Activated naive CD4-positive, alpha-beta T cell treated with anti-CD3 and anti-CD28 coated beads, Interleukin-2, amount 50 U/mL, for 72 hours (primary cell): ENCODE measurements around the gene NFYC. TPM values are rescaled to one million over a fixed set of nuclear protein-coding genes. Genes with fewer than 3 reads are reported as not detected.

Experiments used
- ATAC-seq, 2 donors: fragments of 150-1000 bp; cut with Tn5 transposase; 2 replicates each; pipeline ENCODE4 v1.10.0; 2021; ENCODE audit warnings: mild to moderate bottlenecking in 2 of 2, moderate library complexity in 2 of 2
- DNase-seq, 2 donors: peaks; one replicate each; pipeline ENCODE4 v3.0.0; 2021 to 2022; ENCODE audit warnings: low spot score in 2 of 2
- H3K27ac Mint-ChIP-seq, 2 donors: one replicate each; pipeline ENCODE4 v1.8.0; 2022; ENCODE audit warnings: mild to moderate bottlenecking in 2 of 2, mixed read lengths in 2 of 2
- H3K36me3 Mint-ChIP-seq, 2 donors: one replicate each; pipeline ENCODE4 v1.8.0; 2022; ENCODE audit warnings: mixed read lengths in 2 of 2
- H3K9me3 Mint-ChIP-seq, 2 donors: one replicate each; pipeline ENCODE4 v1.8.0; 2022; ENCODE audit warnings: mixed read lengths in 2 of 2
- total RNA-seq, 2 donors: library from RNA; stranded (reverse); gene quantifications; one replicate each; pipeline ENCODE4 v1.2.3, GENCODE V29; 2022

NFYC gene
- total RNA-seq, 2 donors from 2014 or later, result 58.9 to 62.5 TPM

- H3K27ac Mint-ChIP-seq, result peak overlapping the region in 1 of 2 donors; percentile 31
- DNase-seq (peak in 1 of 2 donors; percentile 31), ATAC-seq (peak; percentile 59 to 73)
- H3K9me3 Mint-ChIP-seq, result no peaks in the 10 kb centered on the region
- no peaks in the 10 kb centered on the region for H3K36me3 Mint-ChIP-seq
Observed at GRCh38 chr1:40662864-40663263, 28.6 kb upstream of the NFYC start.

DNA sequence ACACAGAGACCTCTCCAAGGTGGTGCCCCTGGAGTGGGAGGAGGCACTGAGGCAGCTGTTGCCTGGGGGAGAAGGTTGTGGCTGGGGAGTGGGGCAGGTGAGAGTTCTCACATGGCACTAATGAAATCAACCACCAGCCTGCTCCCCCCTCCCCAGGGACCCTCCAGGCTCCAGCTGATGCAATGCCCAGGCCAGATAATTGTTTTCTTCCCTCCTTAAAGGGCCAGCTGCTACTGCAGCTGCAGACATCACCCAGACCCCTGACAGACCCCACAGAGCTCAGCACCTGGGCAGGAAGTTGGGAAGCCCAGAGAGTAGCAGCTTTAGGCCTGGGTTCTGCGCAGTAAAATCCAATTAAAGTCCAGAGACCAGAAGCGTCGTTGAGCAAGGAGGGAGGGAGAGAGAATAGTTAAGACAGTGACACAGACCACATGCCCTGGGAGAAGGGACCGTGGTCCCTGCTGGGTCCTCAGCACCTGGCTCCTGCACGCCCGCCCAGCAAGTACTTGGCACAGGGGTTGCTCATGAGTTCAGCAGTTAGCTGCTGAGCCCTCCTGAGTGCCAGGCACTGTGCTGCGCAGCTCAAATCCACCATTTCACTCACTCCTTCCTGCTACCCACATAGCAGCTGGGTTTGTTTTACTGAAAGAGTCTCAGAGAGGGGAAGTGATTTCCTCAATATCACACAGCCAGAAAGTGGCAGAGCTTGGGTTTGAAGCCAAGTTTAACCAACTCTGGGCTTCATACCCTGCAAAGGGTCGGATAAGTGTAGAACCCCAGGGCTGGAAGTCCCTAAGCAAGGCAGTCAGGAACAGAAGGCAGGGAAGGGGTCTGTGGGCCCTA is 28.0 kb upstream of the NFYC start:
- no peak for ATAC-seq
- no peaks in the 10 kb centered on the region for H3K36me3 Mint-ChIP-seq
- H3K9me3 Mint-ChIP-seq, result no peaks in the 10 kb centered on the region
- H3K27ac Mint-ChIP-seq, result peak overlapping the region in 1 of 2 donors; percentile 31
- no peak for DNase-seq

DNA sequence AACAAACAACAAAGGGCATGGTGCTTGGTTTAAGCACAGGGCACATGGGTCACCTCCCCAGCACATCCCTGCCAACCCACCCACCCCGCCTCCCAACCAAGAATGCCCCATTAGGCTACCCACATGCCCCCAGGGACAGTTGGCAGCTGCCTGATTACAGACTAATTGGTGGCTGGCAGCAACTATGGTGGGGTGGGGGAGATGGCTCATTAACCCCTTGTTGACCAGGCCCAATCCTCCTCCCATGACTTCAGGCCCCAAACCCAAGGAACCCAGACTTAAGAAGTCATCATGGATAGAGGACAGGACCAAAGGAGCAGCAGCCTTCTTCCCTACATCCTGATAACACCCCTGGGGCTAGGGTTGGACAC is 27.4 kb upstream of the NFYC start:
- Mint-ChIP-seq H3K36me3 (no peaks in the 10 kb centered on the region), H3K27ac (no peak overlapping the region), H3K9me3 (no peaks in the 10 kb centered on the region)
- DNase-seq (no peak), ATAC-seq (no peak)

GRCh38 chr1:40664791-40665190 is 26.7 kb upstream of the NFYC start:
- no peak for ATAC-seq
- H3K36me3 Mint-ChIP-seq, result no peaks in the 10 kb centered on the region
- H3K27ac Mint-ChIP-seq, result peak overlapping the region in 1 of 2 donors; percentile 55
- DNase-seq, result no peak
- H3K9me3 Mint-ChIP-seq, result no peaks in the 10 kb centered on the region

GRCh38 chr1:40665335-40666171 is 26.0 kb upstream of the NFYC start, which contains the start of gene RIMS3:
TSS of gene RIMS3 (minus strand) at chr1:40665682. CDS start at chr1:40641925, 23,757 bp downstream.
- ATAC-seq, result peak; percentile 74 to 82
- peak within 1 kb of the TSS; percentile 69 to 83 for H3K27ac Mint-ChIP-seq
- no peaks in the 10 kb centered on the region for H3K36me3 Mint-ChIP-seq
- DNase-seq, result peak; percentile 83 to 94
- H3K9me3 Mint-ChIP-seq, result no peaks in the 10 kb centered on the region

GRCh38 chr1:40668769-40669525 is 22.6 kb upstream of the NFYC start:
- Mint-ChIP-seq H3K27ac (peak overlapping the region in 1 of 2 donors; percentile 73), H3K36me3 (no peaks in the 10 kb centered on the region), H3K9me3 (no peaks in the 10 kb centered on the region)
- DNase-seq (peak; percentile 84 to 86), ATAC-seq (peak; percentile 54 to 78)

DNA sequence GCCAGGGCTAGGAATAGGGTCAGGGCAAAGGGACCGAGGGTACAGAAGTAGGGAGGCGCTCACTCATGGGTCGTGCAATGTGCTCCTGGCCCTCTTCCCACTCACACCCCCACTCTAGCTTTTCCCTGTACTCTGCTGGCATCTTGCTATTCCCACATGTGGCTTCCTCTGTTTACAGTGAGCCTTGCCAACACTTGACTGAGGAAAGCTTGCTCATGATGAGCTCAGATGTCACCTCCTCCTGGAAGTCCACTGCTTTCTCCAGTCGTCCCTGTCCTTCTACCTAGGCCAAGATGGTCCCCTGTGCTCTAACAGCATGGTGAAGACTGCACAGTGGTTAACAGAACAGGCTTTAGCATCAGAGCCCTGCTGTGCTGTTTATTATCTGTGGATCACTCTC is 18.1 kb upstream of the NFYC start:
- Mint-ChIP-seq H3K36me3 (no peaks in the 10 kb centered on the region), H3K9me3 (no peaks in the 10 kb centered on the region), H3K27ac (no peak overlapping the region)
- no peak for DNase-seq
- ATAC-seq, result no peak

DNA sequence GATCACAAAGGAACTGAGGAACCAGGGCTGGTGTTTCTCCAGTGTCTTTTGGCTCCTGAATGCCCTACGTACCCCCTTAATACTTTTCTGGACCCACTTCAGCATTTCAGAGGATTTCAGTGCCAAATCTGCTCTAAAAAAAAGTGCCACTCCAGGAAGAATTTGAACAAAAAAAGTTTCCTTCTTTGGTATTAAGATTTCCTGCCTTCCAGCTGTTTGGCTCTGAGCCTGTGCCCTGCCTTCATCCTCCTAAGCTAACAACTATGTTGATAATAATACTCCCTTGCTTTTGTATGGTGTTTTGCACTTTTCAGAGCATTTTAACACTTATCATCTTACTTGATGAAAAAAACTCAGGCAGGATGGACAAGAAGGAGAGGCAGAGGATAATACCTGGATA is 15.0 kb upstream of the NFYC start:
- H3K36me3 Mint-ChIP-seq, result no peaks in the 10 kb centered on the region
- H3K27ac Mint-ChIP-seq, result no peak overlapping the region
- no peaks in the 10 kb centered on the region for H3K9me3 Mint-ChIP-seq
- ATAC-seq (no peak), DNase-seq (no peak)

GRCh38 chr1:40679165-40679953 is 12.1 kb upstream of the NFYC start:
- ATAC-seq (no peak), DNase-seq (no peak)
- no peaks in the 10 kb centered on the region for H3K9me3 Mint-ChIP-seq
- H3K36me3 Mint-ChIP-seq, result no peaks in the 10 kb centered on the region
- H3K27ac Mint-ChIP-seq, result no peak overlapping the region

GRCh38 chr1:40684669-40685068 is 6.8 kb upstream of the NFYC start:
- Mint-ChIP-seq H3K36me3 (peaks cover 0 to 14% of the 10 kb centered on the region in 2 donors), H3K9me3 (peaks cover 0 to 4% of the 10 kb centered on the region in 2 donors), H3K27ac (no peak overlapping the region)
- ATAC-seq (no peak), DNase-seq (no peak)

GRCh38 chr1:40687059-40687458 is 4.4 kb upstream of the NFYC start:
- H3K9me3 Mint-ChIP-seq, result peaks cover 0 to 4% of the 10 kb centered on the region in 2 donors
- DNase-seq, result no peak
- H3K27ac Mint-ChIP-seq, result no peak overlapping the region
- peaks cover under 1 to 22% of the 10 kb centered on the region in 2 donors for H3K36me3 Mint-ChIP-seq
- no peak for ATAC-seq

DNA sequence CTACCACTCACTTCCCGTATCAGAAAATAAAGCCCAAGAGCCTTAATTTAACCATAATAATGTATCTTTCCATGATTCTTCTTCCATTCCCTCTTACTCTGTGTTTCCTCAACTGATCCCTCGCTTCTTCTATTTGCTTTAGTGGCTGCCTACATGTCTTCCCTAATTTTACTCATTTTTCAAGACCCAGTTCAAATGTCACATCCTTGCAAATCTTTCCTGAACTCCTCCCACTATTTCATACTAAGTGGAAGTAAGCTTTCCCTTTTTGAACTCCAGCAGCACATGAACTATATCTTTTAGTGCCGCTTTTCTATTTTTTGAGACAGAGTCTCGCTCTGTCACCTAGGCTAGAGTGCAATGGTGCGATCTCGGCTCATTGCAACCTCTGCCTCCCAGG is 3.8 kb upstream of the NFYC start:
- H3K36me3 Mint-ChIP-seq, result peaks cover 7 to 28% of the 10 kb centered on the region in 2 donors
- peak overlapping the region in 1 of 2 donors; percentile 38 for H3K27ac Mint-ChIP-seq
- H3K9me3 Mint-ChIP-seq, result peaks cover 0 to 4% of the 10 kb centered on the region in 2 donors
- ATAC-seq (no peak), DNase-seq (no peak)

DNA sequence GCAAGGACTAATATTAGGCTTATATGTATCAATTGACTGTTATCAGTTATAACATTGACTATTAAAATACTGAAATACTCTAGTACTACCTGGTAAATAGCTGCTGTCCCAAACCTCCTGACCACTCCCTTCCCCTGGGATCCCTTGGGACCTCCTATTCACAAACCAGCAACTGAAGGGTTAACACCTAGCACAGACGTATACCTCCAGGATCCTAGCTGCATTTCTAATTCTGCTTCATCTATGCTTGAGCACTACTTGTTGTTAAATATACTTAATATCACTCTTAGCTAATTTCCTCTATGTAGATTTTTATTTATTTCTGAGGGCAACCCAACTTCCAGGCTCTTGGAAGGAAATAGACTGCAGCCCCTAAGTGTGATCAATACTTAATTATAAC is 1.8 kb upstream of the NFYC start:
- H3K27ac Mint-ChIP-seq, result no peak overlapping the region
- DNase-seq (no peak), ATAC-seq (no peak)
- H3K36me3 Mint-ChIP-seq, result peaks cover 16 to 29% of the 10 kb centered on the region in 2 donors
- peaks cover 0 to 4% of the 10 kb centered on the region in 2 donors for H3K9me3 Mint-ChIP-seq

- Mint-ChIP-seq H3K36me3 (peaks cover 16 to 29% of the 10 kb centered on the region in 2 donors), H3K27ac (peak overlapping the region; percentile 98), H3K9me3 (peaks cover 0 to 4% of the 10 kb centered on the region in 2 donors)
- DNase-seq (no peak), ATAC-seq (no peak)
Observed at GRCh38 chr1:40690771-40691537, 550 bp upstream of the NFYC start.

GRCh38 chr1:40692429-40692895 is 958 bp downstream of the NFYC start:
- no peaks in the 10 kb centered on the region for H3K9me3 Mint-ChIP-seq
- ATAC-seq (peak in 1 of 2 donors; percentile 12), DNase-seq (no peak)
- H3K27ac Mint-ChIP-seq, result peak overlapping the region; percentile 98
- H3K36me3 Mint-ChIP-seq, result peaks cover 22 to 31% of the 10 kb centered on the region in 2 donors
